NCI-H128 (cell line): Measurements from ENCODE around the gene SRC.

Source experiments
- DNase-seq: peaks from one replicate; lab custom pipeline; 2025; ENCODE audit not compliant: unreplicated experiment; lab: John Stamatoyannopoulos, UW

Gene SRC

DNA sequence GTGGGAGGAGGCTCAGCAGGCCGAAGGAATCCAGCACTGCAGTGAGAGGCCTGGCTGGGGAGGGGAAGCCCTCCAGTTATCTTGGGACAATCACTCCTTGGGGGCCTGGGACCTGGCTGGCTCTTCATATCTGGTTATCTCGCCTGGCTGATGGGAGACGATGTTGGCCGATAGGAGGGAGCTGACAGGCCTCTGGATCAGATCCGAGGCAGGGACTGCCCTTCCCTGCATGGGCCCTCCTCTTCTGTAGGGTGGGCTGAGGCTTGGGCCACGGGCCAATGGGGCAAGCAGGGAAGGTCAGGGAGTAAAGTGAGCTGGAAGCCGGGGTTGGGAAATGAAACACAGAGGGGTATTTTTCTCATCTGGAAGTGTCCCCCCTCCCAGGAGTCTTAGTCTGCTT, 31.3 kb upstream of the SRC start:
- DNase-seq, result no peak

- no peak for DNase-seq
These were observed 30.9 kb upstream of the SRC start for GRCh38 chr20:37315021-37315451.

DNA sequence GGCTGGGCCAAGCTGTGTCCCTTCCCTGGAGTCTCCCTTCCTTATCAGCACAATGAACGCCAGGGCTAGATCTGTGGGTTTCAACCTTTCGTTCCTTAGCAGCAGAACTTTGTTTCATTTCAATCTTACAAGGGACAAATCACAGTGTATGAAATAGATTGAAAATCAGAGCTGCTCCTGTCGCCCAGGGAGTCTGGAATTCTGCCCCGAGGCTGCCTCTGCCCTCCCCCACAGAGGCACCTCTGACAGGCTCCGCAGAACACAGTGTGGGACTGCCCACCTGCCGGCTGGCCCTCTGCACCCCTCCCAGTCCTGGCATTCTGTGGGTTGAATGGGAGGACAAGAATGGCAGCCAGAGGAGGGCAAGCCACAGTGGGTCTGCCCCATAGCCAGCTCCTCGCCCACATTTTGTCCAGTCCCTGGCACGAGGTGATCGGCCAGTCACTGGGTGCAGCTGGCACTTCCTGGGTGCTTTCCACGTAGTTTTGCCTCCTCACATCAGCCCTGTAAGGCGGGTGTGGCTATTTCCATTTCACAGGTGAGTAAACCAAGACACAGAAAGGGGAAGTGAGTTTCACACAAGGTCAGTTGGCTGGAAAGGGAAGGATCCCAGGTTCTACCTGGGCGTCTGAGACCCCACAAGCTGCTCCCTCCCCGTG, 30.4 kb upstream of the SRC start:
- DNase-seq, result no peak

DNA sequence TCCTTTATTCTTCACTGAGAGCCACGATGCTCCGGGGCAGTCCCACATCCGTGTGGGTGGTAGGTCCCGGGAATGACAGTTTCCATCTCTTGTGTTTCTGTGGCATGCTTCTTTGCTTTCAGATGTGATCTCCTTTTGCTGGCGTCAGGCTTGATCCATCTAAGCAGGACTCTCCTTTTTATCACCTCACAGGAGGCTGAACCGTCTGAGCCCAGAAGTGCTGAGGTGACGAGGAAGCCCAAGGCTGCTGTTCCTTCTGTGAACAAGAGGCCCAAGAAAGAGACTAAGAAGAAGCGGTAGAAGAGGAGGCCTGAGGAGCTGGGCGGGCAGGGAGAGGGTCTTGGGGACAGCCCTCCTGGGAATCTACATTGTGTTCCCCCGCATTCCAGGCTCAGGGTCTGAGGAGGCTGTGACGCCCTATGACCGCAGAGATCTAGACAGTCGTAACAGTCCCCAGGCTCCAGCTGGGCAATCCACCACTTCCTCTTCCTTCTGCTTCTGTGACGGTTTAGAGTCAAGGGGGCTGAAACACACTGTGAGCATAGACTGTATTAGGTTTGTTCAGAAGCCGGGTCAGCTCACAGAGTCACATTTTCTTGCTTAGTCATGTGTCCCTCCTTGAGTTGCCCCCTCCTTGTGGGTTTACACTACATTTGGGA, 29.7 kb upstream of the SRC start:
- DNase-seq, result no peak

DNA sequence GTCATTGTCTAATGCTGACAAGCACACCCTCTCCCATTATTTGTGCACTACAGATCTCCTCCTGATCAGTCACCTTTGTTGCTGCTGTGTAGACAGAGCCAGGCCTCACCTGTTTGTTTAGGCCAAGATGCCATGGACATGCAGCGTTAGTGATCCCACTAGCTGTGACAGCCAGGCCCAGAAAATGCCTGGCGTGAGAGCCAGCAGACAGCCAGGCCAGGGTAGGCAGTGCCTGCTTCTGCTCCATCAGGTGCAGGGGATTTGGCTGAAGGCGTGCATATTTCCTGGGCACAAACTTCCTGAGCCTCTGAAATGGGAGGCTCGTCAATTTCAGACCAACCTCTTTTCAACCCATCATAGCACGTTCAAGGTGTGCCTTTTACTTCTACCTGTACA, 29.2 kb upstream of the SRC start:
- DNase-seq, result no peak

DNA sequence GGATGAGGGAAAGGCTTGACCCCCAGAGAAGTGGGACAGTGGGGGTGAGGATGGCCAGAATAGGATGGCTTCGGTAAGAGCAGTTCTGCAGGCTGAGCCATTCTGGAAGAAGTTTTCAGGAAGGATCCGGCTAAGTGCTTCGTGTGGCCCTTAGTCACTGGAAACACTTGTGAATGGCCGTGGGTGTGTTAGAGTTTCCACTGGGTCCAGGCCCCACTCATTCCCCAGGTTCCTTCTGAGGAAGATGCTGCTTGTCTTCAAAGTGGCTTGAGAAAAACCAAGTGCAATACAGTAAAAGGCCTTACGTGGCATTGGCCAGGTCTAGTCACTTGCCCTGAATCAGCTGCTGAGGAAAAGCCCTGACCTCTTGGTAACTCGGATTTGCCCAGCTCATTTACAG, 28.6 kb upstream of the SRC start:
- no peak for DNase-seq

DNA sequence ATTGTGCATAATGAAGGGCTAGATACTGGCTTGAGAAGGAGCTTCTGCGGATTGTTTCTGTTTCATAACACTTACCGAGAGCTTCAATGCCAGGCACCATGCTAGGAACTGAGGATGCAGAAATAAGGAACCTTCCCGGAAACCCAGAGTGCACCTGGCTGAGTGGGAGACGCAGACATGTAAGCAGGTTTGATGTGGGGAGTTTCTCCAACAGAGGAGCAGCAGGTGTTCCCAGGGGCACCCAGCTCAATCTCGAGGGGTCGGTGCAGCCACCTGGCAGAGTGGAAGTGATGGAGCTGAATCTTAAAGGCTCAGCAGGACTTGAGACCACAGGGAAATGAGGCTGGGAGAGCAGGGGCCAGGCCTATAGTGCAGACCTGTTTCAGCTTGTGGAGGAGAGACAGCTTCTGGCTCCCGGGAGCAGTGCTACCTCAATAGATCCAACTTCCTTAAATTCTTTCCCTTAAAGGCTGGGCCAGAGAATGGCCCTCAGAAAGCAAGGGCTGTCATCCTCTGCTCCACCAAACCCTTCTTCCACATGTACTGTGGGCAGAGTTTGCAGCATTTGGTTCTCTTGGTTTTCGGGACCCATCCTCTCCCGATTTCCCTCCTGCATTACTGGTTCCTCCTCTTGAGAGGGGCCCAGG, 27.8 kb upstream of the SRC start:
- no peak for DNase-seq

DNA sequence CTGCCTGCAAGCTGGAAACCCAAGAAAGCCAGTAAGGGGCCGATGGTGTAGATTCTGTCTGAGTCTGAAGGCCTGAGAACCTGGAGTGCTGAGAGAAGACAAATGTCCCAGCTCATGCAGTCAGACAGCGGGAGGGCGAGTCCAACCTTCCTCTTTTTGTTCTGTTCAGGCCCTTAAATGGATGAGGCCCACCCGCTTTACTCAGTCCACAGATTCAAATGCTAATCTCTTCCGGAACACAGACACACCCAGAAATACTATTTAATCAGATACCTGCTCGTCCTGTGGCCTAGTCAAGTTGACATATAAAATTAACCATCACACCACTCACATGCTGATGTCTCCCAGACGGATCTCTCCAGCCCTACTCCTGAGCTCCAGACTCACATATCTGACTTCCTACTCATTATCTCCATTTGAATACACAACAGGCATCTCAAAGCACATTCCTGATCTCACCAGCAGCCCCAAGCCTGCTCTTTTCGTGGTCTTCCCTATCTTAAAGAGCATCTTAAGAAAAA, 26.7 kb upstream of the SRC start:
- no peak for DNase-seq

DNA sequence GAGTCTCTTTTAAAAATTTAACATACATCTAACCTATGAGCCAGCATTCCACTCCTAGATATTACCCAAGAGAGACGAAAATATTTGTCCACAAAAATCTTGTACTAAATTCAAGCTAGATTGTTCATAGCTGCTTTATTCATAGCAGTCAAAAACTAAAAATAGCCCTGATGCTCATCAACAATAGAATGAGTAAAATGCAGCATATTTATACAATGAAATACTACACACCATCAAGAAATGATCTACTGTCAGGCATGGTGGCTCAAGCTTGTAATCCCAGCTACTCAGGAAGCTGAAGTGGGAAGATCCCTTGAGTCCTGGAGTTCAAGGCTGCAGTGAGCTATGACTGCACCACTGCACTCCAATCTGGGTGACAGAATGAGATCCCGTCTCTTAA, 22.0 kb upstream of the SRC start:
- DNase-seq, result no peak

DNA sequence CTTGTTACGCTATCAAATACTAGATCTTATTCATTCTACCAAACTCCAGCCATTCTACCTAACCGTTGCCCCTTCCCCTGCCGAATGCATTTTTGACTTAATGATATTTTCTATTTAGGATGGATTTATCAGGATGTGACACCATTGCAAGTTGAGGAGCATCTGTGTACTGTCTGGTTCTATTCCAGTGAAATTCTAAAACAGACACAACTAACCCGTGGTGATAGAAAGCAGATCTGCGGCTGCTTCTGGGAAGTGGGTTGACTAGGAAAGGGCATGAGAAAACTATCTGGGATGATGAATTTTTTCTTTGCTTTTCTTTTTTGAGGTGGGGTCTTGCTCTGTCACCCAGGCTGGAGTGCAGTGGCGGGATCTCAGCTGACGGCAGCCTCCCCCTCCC, 20.7 kb upstream of the SRC start:
- DNase-seq, result no peak

GRCh38 chr20:37326666-37327065, 19.3 kb upstream of the SRC start:
- DNase-seq, result no peak

- no peak for DNase-seq
These were observed 18.2 kb upstream of the SRC start for GRCh38 chr20:37327748-37328147.

DNA sequence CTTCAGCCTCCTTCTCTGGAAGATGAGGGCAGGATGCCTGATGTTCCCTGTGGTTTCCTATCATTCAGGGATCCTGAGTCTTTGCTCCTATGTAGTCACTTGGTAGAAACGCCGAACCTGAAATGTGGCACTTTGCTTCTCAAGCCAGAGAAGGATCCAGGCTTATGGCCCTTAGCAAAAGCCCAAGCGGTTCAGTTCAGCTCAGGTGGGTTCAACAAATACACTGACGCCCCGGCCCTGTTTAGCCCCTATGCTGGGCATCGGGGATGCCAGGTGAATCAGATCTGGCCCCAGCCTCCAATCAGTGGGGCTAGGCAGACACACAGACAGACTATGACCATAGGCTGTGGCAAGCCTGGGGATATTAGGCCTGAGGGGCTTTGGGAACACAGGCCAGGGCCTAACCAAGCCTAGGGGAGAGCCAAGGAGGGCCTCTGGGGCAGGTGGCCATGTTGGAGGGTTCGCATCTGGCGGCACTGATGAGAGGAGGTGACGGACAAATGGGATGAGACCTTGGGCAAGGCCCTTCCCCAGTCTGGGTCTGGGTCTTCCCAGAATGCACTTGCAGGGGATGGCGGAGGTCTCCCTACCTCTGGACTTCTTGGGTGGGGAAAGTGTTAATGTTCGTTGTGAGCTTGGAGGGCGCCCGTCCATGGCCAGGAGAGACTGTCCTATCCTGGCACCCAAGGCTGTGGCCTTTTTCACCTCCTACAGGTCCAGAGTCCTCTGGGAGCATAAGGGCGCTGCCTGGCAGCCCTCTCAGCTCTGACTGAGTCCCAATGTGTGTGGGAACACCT, 17.6 kb upstream of the SRC start:
- no peak for DNase-seq

DNA sequence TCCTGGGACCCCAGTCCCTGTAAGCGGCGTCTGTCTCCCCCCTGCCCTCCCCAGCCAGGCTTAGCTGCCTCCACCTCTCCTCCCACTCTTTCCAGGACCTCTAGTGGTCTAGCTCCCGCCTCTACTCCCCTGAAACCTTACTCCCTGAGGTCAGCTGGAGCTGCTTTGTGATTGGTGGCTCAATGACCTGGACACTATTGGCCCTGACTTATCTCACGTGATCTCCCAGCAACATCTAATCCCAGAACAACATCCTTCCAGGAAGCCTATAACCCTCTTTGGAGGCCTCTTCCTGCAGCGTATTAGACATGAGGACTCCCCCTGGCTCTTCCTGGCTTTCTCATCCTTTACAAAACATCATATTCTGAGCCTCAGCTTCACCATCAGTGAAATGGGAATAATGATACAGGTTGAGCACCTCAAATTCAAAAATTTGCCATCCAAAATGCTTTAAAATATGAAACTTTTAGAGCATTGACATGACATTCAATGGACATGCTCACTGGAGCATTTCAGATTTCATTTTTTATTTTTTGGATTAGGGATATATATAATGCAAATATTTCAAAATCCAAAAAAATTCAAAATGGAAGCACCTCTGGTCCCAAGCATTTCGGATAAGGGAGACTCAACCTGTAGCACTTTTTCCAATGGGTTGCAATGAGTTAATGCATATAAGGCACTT, 16.3 kb upstream of the SRC start:
- DNase-seq, result no peak

DNA sequence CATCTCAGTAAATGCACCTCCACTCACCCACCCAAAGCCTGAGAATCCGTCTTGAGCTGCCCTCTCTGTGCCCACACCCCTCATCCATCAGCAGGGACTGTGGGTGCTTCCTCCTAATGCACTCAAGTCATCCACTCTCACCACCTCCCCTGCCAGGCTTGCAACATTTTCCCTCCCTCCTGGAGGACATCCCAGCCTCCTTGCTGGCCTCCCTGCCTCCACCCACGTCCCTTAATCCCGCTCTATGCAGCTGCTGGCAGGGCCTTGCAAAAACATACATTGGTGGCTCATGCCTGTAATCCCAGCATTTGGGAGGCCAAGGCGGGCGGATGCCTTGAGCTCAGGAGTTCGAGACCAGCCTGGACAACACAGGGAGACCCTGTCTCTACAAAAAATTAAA, 15.6 kb upstream of the SRC start:
- no peak for DNase-seq

DNA sequence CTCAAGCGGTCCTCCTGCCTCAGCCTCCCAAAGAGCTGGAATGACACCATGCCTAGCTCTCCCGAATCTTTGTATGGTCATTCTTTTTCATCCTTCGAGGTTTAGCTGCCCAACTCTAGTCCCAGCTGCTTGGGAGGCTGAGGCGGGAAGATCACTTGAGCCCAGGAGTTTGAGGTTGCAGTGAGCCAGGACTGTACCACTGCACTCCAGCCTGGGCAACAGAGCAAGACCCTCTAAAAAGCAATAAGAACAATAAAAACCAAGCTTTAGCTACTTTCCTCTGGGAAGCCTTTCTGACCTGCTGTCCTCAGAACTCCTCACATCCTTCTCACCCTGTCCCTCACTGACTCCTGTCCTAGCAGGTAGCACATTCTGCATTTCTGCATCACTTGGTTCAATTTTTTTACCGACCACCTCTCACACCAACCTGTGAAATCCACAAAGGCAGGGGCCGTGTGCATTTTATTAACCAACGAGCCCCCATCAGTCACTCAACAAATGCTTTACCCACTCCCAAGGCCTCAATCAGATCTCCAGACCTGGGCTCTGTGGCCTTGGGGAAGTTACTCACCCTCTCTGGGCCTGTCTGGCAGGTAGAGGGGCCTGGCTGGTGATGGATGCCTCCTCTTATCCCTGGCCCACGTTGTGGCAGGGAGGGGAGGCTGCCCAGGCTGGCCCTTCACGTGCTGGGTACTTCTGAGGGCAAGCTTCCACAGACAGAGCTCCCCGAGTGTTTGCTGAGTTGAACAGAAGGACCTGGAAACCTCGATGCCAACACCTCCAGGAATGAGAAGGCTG, 14.7 kb upstream of the SRC start:
- no peak for DNase-seq

GRCh38 chr20:37333130-37333847, 12.7 kb upstream of the SRC start:
- no peak for DNase-seq

DNA sequence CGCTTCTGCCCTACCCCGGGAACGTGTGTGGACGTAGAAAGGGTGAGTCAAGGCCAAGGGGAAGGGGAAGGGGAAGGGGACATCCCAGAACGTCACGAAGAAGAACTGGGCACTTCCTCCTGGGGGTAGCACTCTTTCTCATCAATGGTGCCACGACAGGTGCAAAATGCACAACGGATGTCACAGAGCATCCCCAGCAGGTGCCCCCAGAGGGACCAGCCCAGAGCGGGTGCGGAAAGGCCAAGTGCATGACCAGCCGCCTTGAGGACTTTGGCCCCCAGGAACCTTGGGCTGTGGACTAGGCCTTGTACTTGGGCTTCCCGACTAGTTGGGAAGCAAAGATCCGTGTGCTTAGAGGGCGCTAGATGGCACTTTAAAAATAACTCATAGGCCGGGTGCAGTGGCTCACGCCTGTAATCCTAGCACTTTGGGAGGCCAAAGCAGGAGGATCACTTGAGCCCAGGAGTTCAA, 12.1 kb upstream of the SRC start:
- DNase-seq, result no peak

DNA sequence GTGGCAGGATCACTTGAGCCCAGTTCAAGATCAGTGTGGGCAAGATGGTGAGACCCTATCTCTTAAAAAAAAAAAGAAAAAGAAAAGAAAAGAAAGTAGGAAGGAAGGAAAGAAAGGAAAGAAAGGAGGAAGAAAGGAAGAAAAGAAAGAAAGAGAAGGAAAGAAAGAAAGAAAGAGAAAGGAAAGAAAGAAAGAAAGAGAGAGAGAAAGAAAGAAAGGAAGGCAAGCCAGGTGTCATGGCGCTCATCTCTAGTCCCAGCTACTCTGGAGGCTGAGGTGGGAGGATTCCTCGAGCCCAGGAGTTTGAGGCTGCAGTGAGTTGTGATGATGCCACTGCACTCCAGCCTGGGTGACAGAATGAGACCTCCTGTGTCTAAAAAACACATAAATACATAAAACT, 11.5 kb upstream of the SRC start:
- DNase-seq, result no peak
